ENCODE measurements around the gene KRTAP20-3.

DNA sequence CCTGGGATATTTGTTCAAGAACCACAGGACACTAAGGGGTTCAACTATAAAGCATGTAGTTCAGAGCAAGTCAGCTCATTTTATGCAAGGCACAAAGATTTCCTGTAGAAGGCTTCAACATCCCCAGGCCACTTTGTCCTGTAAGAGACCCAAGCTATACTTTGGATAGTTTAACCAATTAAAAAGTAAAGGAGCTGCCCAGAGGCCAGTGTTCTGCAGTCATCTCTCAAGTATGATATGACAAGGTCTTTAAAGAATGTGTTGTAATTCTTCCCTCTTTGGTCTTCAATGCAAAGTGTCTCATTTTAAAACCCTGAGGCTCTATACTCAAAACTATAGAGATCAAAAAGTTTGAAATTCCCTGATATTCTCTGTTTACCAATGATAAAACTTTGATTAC lies 34.1 kb downstream of the KRTAP20-3 start:
- TF ChIP-seq POLR2A (IDR thresholded peaks at IDR 0.05) = no peak
- TF ChIP-seq CTCF (IDR thresholded peaks at IDR 0.05) = no peak

Data from heart left ventricle (tissue), 13 donors.